Activated CD4-positive, alpha-beta T cell treated with anti-CD3 and anti-CD28 coated beads, Interleukin-2, amount 10 ng/mL, durations not matched to agents 7 days and 5 days (primary cell): ENCODE results near the gene TMEM116. TPM values are rescaled to one million over a fixed set of nuclear protein-coding genes. Genes with fewer than 3 reads are reported as not detected.

Experiments used
- CTCF ChIA-PET: fragments of 350-600 bp; sonication (Branson Sonifier 250); formaldehyde crosslinking; loops from one replicate; lab custom pipeline; 2021; ENCODE audit warnings: antibody characterized with exemption; lab: Charles Lee
- POLR2A ChIA-PET: fragments of 350-600 bp; sonication (Branson Sonifier 250); formaldehyde crosslinking; loops from one replicate; lab custom pipeline; 2021; ENCODE audit warnings: antibody characterized with exemption; lab: Charles Lee
- DNase-seq: peaks from one replicate; pipeline ENCODE4 v3.0.0-alpha.2; 2020
- H3K27ac Mint-ChIP-seq: one replicate; pipeline ENCODE4 v1.8.0; 2021; ENCODE audit warnings: mild to moderate bottlenecking, moderate library complexity, mixed read lengths
- H3K27me3 Mint-ChIP-seq: one replicate; pipeline ENCODE4 v1.8.0; 2021; ENCODE audit warnings: mixed read lengths
- H3K36me3 Mint-ChIP-seq: one replicate; pipeline ENCODE4 v1.8.0; 2021; ENCODE audit warnings: low read depth, mixed read lengths
- H3K4me1 Mint-ChIP-seq: one replicate; pipeline ENCODE4 v1.8.0; 2021; ENCODE audit warnings: mixed read lengths
- H3K4me3 Mint-ChIP-seq: one replicate; pipeline ENCODE4 v1.8.0; 2021; ENCODE audit warnings: mild to moderate bottlenecking, moderate library complexity, mixed read lengths
- H3K9me3 Mint-ChIP-seq: one replicate; pipeline ENCODE4 v1.8.0; 2021; ENCODE audit warnings: mixed read lengths
- total RNA-seq, 2 experiments: library from RNA; stranded (reverse); gene quantifications; one replicate each; pipeline ENCODE4 v1.2.3, GENCODE V29; 2021

Gene TMEM116
- total RNA-seq, 2 experiments from 2014 or later: 16.6 to 16.9 TPM

DNA sequence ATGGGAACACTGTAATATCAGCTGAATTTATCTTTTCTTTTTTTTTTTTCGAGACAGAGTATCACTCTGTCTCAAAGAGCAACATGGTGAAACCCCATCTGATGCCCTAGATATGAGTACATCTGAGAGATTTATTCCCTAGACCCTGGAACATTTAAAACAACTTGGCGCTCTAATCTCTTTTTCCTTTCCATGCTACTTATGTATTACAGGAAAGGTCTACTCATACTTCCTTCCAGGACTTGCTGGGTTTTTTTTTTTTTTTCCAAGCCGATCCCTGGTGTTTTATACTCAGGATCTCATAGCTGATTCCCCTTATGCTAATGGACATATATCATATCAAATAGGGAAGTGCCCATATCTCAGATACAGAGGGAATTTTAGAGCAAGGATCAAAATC is 87.8 kb downstream of the TMEM116 start:
- no peaks in the 10 kb centered on the region for H3K4me1 Mint-ChIP-seq
- H3K27ac Mint-ChIP-seq: no peak overlapping the region
- no peak for DNase-seq
- H3K4me3 Mint-ChIP-seq: no peak overlapping the region
- CTCF ChIA-PET: no interaction called here
- no peaks in the 10 kb centered on the region for H3K27me3 Mint-ChIP-seq
- H3K36me3 Mint-ChIP-seq: no peaks in the 10 kb centered on the region
- POLR2A ChIA-PET: no interaction called here
- H3K9me3 Mint-ChIP-seq: no peaks in the 10 kb centered on the region

DNA sequence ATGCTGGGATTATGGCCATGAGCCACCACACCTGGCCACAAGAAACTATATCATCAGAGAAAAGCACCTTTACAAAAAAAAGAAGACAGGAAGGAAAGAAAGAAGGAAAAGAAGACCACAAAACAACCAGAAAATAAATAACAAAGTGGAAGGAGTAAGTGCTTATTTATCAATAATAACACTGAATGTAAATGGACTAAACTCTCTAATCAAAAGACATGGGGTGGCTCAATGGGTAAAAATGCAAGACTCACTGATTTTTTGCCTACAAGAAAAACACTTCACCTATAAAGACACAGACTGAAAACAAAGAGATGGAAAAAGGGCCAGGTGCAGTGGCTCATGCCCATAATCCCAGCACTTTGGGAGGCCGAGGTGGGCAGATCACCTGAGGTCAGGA is 105.2 kb downstream of the TMEM116 start:
- CTCF ChIA-PET: interaction anchor here (1.2 kb wide), 1 partner anchor 105 kb away, joined by 3 read pairs; the partner anchor contains the start of genes ERP29 and TMEM116
- no peak overlapping the region for H3K4me3 Mint-ChIP-seq
- POLR2A ChIA-PET: no interaction called here
- no peak overlapping the region for H3K27ac Mint-ChIP-seq
- H3K27me3 Mint-ChIP-seq: no peaks in the 10 kb centered on the region
- H3K9me3 Mint-ChIP-seq: peaks cover 16% of the 10 kb centered on the region
- peaks cover 35% of the 10 kb centered on the region for H3K36me3 Mint-ChIP-seq
- no peak for DNase-seq
- H3K4me1 Mint-ChIP-seq: no peaks in the 10 kb centered on the region

- CTCF ChIA-PET: interaction anchor here (1.0 kb wide), 1 partner anchor 16 kb away, joined by 3 read pairs; no protein-coding TSS in a partner anchor
- POLR2A ChIA-PET: no interaction called here
- no peaks in the 10 kb centered on the region for H3K27me3 Mint-ChIP-seq
- no peaks in the 10 kb centered on the region for H3K4me1 Mint-ChIP-seq
- no peak for DNase-seq
- peaks cover 16% of the 10 kb centered on the region for H3K9me3 Mint-ChIP-seq
- H3K36me3 Mint-ChIP-seq: peaks cover 36% of the 10 kb centered on the region
- no peak overlapping the region for H3K4me3 Mint-ChIP-seq
- H3K27ac Mint-ChIP-seq: no peak overlapping the region
Measured at GRCh38 chr12:111905502-111905901, 107.5 kb downstream of the TMEM116 start.

GRCh38 chr12:111904446-111904975 is 108.5 kb downstream of the TMEM116 start:
- H3K27ac Mint-ChIP-seq: no peak overlapping the region
- POLR2A ChIA-PET: no interaction called here
- CTCF ChIA-PET: interaction anchor here (1.0 kb wide), 1 partner anchor 17 kb away, joined by 3 read pairs; no protein-coding TSS in a partner anchor

GRCh38 chr12:111901182-111901581 is 111.8 kb downstream of the TMEM116 start:
- no peaks in the 10 kb centered on the region for H3K4me1 Mint-ChIP-seq
- H3K4me3 Mint-ChIP-seq: no peak overlapping the region
- POLR2A ChIA-PET: no interaction called here
- CTCF ChIA-PET: interaction anchor here (1.4 kb wide), 1 partner anchor 9 kb away, joined by 3 read pairs; no protein-coding TSS in a partner anchor
- H3K9me3 Mint-ChIP-seq: no peaks in the 10 kb centered on the region
- H3K36me3 Mint-ChIP-seq: peaks cover 37% of the 10 kb centered on the region
- no peaks in the 10 kb centered on the region for H3K27me3 Mint-ChIP-seq
- DNase-seq: no peak
- no peak overlapping the region for H3K27ac Mint-ChIP-seq

More at GRCh38 chr12:111904446-111904975, 108.5 kb downstream of the TMEM116 start:
- peaks cover 13% of the 10 kb centered on the region for H3K9me3 Mint-ChIP-seq
- no peaks in the 10 kb centered on the region for H3K4me1 Mint-ChIP-seq
- no peak overlapping the region for H3K4me3 Mint-ChIP-seq
- H3K36me3 Mint-ChIP-seq: peaks cover 42% of the 10 kb centered on the region
- H3K27me3 Mint-ChIP-seq: no peaks in the 10 kb centered on the region
- no peak for DNase-seq

DNA sequence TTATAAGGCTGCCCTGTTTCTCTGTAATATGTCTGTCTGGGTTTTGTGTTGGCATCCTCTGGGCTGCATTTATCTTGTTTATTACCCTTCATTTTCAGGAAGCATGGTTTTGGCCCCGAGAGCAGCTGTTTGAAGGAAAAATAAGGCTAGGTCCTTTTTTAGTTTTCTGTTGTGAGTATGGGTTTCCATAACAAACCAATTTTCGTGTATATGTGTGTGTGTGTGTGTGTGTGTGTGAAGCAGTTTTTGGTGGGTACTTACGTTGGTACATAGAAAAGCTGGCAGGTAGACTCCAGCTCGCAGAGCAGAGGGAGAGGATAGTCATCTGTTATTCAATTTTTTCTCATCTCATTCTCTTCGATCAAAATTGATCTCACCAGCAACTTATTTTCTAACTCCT is 118.4 kb downstream of the TMEM116 start:
- no peaks in the 10 kb centered on the region for H3K9me3 Mint-ChIP-seq
- no peaks in the 10 kb centered on the region for H3K27me3 Mint-ChIP-seq
- H3K27ac Mint-ChIP-seq: no peak overlapping the region
- no peak for DNase-seq
- ChIA-PET POLR2A (no interaction called here), CTCF (interaction anchor here (0.6 kb wide), 1 partner anchor 408 kb away, joined by 5 read pairs; no protein-coding TSS in a partner anchor)
- no peak overlapping the region for H3K4me3 Mint-ChIP-seq
- peaks cover 29% of the 10 kb centered on the region for H3K36me3 Mint-ChIP-seq
- H3K4me1 Mint-ChIP-seq: no peaks in the 10 kb centered on the region

- Mint-ChIP-seq H3K36me3 (peaks cover 30% of the 10 kb centered on the region), H3K4me1 (no peaks in the 10 kb centered on the region), H3K27ac (no peak overlapping the region), H3K27me3 (no peaks in the 10 kb centered on the region), H3K9me3 (no peaks in the 10 kb centered on the region), H3K4me3 (no peak overlapping the region)
- ChIA-PET POLR2A (no interaction called here), CTCF (interaction anchor here (0.8 kb wide), 1 partner anchor 1231 kb away, joined by 3 read pairs; no protein-coding TSS in a partner anchor)
- DNase-seq: no peak
Measured at GRCh38 chr12:111893287-111893686, 119.7 kb downstream of the TMEM116 start.

DNA sequence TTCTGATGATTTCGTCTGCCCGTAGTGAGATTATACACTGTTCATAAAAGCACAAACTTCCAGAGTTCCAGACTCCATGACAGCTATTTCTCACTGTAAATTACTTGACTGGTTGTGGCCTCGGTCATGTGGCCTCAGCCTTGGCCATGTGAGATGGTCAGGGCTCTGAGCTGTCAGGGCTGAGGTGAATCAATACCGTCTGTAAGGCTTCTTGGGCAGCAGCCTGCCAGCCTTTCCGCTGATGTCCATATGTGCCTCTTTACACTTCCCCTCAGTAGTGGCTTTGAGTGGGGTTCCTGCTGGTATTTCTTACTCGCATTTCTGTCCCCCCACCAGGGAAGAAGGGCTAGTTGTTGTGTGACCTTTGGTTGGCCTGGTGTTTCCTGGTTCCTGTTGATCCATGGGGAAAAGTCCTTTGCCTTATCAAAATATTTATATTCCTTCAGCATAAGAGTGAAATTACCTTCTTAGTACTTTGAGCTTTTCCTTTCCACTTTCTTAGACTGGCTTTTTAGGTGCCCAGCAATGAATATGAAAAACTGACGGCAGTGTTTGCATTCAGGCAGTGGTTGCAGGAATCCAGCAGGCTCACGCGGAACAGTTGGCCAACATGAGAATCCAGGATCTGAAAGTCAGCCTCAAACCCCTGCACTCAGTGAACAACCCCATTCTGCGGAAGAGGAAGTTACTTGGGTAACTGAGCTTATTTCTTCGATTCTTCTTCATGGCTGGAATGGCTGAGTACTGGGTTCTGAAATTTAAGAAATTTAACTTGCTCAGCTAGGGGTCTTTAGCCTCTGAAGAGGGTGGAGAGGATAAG is 124.8 kb downstream of the TMEM116 start:
- POLR2A ChIA-PET: interaction anchor here (0.6 kb wide), 1 partner anchor 553 kb away, joined by 5 read pairs; no protein-coding TSS in a partner anchor
- CTCF ChIA-PET: interaction anchor here (0.5 to 0.7 kb wide), 2 partner anchors 60 to 414 kb away, joined by 3 read pairs; no protein-coding TSS in a partner anchor
- Mint-ChIP-seq H3K9me3 (no peaks in the 10 kb centered on the region), H3K27me3 (no peaks in the 10 kb centered on the region), H3K4me1 (no peaks in the 10 kb centered on the region), H3K27ac (no peak overlapping the region), H3K4me3 (no peak overlapping the region), H3K36me3 (peaks cover 60% of the 10 kb centered on the region)
- no peak for DNase-seq

DNA sequence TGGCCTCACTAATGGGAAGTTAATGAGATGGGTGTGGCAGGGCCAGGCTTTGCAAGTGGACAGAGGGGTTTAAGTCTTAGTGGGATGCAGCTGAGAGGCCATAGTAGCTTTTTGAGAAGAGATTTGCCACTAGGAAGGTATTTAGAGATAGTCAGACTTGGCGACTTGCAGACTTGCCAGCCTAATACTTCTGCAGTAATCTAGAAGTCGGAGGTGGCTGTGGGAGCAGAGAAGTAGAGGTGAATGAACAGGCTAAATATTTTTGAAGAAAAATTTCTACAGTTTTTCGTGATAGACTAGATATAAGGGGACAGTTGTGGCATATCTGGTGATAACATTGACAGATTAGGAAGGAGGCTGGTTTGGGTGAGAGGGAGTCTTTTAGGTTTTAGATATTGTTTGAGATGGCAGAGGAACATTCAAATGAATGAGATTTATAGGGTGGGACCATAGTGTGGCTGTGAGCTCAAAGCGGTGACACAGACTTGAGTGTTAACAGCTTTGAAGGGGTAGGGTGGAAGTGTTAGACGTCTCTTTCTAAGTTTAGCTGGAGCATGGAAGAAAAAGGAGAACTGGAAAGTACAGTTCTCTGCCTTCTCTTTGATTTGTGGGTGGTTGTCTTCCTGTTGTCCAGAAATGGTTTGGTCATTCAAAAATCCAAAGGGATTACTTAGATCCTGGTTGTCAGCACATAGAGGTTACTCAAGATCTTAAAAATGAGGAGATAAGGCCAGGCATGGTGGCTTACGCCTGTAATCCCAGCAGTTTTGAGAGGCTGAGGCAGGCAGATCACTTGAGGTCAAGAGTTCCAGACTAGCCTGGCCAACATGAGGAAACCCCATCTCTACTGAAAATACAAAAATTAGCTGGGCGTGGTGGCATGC is 126.1 kb downstream of the TMEM116 start:
- Mint-ChIP-seq H3K9me3 (no peaks in the 10 kb centered on the region), H3K4me1 (no peaks in the 10 kb centered on the region), H3K27me3 (no peaks in the 10 kb centered on the region), H3K4me3 (no peak overlapping the region), H3K36me3 (peaks cover 57% of the 10 kb centered on the region), H3K27ac (no peak overlapping the region)
- ChIA-PET POLR2A (no interaction called here), CTCF (no interaction called here)
- no peak for DNase-seq

DNA sequence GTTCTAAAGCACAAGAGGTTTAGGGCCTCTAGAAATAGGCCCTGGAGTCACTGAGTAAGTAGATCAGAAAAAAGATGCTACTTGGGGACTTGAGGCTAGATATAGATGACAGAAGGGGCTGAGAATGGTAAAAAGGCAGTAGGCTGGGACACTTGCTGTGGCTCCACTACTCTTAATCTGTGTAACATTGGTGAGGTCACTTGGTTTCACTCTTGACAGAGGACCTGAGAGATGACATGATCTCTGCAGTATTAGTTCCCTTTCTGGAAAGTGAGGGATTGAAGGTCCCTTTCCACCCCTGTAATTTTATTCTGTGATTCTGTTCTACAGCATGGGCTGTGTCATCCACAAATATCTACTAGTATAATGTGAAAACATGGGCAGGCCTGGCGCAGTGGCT is 131.2 kb downstream of the TMEM116 start:
- ChIA-PET POLR2A (no interaction called here), CTCF (interaction anchor here (1.1 kb wide), 1 partner anchor 36 kb away, joined by 3 read pairs; no protein-coding TSS in a partner anchor)
- peaks cover 50% of the 10 kb centered on the region for H3K36me3 Mint-ChIP-seq
- H3K4me1 Mint-ChIP-seq: no peaks in the 10 kb centered on the region
- H3K27me3 Mint-ChIP-seq: no peaks in the 10 kb centered on the region
- no peak overlapping the region for H3K27ac Mint-ChIP-seq
- H3K9me3 Mint-ChIP-seq: no peaks in the 10 kb centered on the region
- H3K4me3 Mint-ChIP-seq: no peak overlapping the region
- no peak for DNase-seq
